Activated T-cell treated with anti-CD3 and anti-CD28 coated beads, Interleukin-2, amount 50 U/mL, for 72 hours (primary cell): ENCODE results near the gene JPH4. TPM values are rescaled to one million over a fixed set of nuclear protein-coding genes. Genes with fewer than 3 reads are reported as not detected.
"Not testable (repeated sequence)": the region's sequence is repeated elsewhere in the genome, so short reads cannot be mapped to it uniquely, and the experiment has no call there.

Experiments used
- ATAC-seq, 2 donors: fragments of 150-1000 bp; cut with Tn5 transposase; replicated peaks in 1 of 2; 2 replicates each; pipeline ENCODE4 v1.10.0; 2021; ENCODE audit warnings: moderate library complexity in 2 of 2, mild to moderate bottlenecking in 1 of 2
- DNase-seq, 2 donors: peaks; one replicate each; pipeline ENCODE4 v3.0.0; 2021 to 2022; ENCODE audit warnings: mixed read lengths in 1 of 2
- H3K27ac Mint-ChIP-seq: one replicate; pipeline ENCODE4 v1.8.0; 2022; ENCODE audit warnings: mild to moderate bottlenecking, moderate library complexity, mixed read lengths
- H3K27me3 Mint-ChIP-seq: one replicate; pipeline ENCODE4 v1.8.0; 2022; ENCODE audit warnings: low read depth, mixed read lengths
- H3K36me3 Mint-ChIP-seq, 2 donors: one replicate each; pipeline ENCODE4 v1.8.0; 2022; ENCODE audit warnings: mixed read lengths in 2 of 2, mild to moderate bottlenecking in 1 of 2; ENCODE audit not compliant: insufficient read depth in 2 of 2
- H3K4me1 Mint-ChIP-seq: one replicate; pipeline ENCODE4 v1.8.0; 2022; ENCODE audit warnings: low read depth, mixed read lengths
- H3K4me3 Mint-ChIP-seq, 2 donors: one replicate each; pipeline ENCODE4 v1.8.0; 2022; ENCODE audit warnings: mild to moderate bottlenecking in 2 of 2, mixed read lengths in 2 of 2, moderate library complexity in 2 of 2
- H3K9me3 Mint-ChIP-seq, 2 donors: one replicate each; pipeline ENCODE4 v1.8.0; 2022; ENCODE audit warnings: mixed read lengths in 2 of 2
- total RNA-seq, 2 donors: library from RNA; stranded (reverse); gene quantifications; one replicate each; pipeline ENCODE4 v1.2.3, GENCODE V29; 2022

The JPH4 gene
- total RNA-seq, 2 donors from 2014 or later = 1.2 to 1.5 TPM

- no peaks in the 10 kb centered on the region for H3K27me3 Mint-ChIP-seq
- H3K36me3 Mint-ChIP-seq = no peaks in the 10 kb centered on the region
- H3K9me3 Mint-ChIP-seq = no peaks in the 10 kb centered on the region
- DNase-seq = no peak
- H3K4me3 Mint-ChIP-seq = no peak overlapping the region
- peaks cover 20% of the 10 kb centered on the region for H3K4me1 Mint-ChIP-seq
- ATAC-seq = no peak
- H3K27ac Mint-ChIP-seq = no peak overlapping the region
These were observed 35.8 kb upstream of the JPH4 start for GRCh38 chr14:23614395-23614828.

- peaks cover 4 to 7% of the 10 kb centered on the region in 2 donors for H3K9me3 Mint-ChIP-seq
- H3K27ac Mint-ChIP-seq = no peak overlapping the region
- peaks cover 3 to 5% of the 10 kb centered on the region in 2 donors for H3K36me3 Mint-ChIP-seq
- H3K4me1 Mint-ChIP-seq = peaks cover 29% of the 10 kb centered on the region
- no peaks in the 10 kb centered on the region for H3K27me3 Mint-ChIP-seq
- DNase-seq = no peak
- ATAC-seq = no peak
- no peak overlapping the region for H3K4me3 Mint-ChIP-seq
These were observed 34.9 kb upstream of the JPH4 start for GRCh38 chr14:23613242-23614070.

- Mint-ChIP-seq H3K9me3 (peaks cover 4 to 7% of the 10 kb centered on the region in 2 donors), H3K27ac (no peak overlapping the region), H3K4me3 (no peak overlapping the region), H3K4me1 (peaks cover 29% of the 10 kb centered on the region), H3K27me3 (no peaks in the 10 kb centered on the region), H3K36me3 (peaks cover 3 to 5% of the 10 kb centered on the region in 2 donors)
- no peak for DNase-seq
- no peak for ATAC-seq
These were observed 34.2 kb upstream of the JPH4 start for GRCh38 chr14:23612802-23613201.

- ATAC-seq (no peak), DNase-seq (no peak)
- Mint-ChIP-seq H3K36me3 (peaks cover 3 to 5% of the 10 kb centered on the region in 2 donors), H3K27me3 (no peaks in the 10 kb centered on the region), H3K27ac (no peak overlapping the region), H3K4me3 (no peak overlapping the region), H3K9me3 (peaks cover 4 to 7% of the 10 kb centered on the region in 2 donors), H3K4me1 (peaks cover 30% of the 10 kb centered on the region)
These were observed 33.8 kb upstream of the JPH4 start for GRCh38 chr14:23612354-23612732.

GRCh38 chr14:23610815-23611289 lies 32.3 kb upstream of the JPH4 start:
- DNase-seq = no peak
- H3K27ac Mint-ChIP-seq = peak overlapping the region; percentile 97
- H3K36me3 Mint-ChIP-seq = peaks cover 3 to 5% of the 10 kb centered on the region in 2 donors
- peaks cover 45% of the 10 kb centered on the region for H3K4me1 Mint-ChIP-seq
- no peak overlapping the region for H3K4me3 Mint-ChIP-seq
- ATAC-seq = no peak
- peaks cover 4 to 7% of the 10 kb centered on the region in 2 donors for H3K9me3 Mint-ChIP-seq
- no peaks in the 10 kb centered on the region for H3K27me3 Mint-ChIP-seq

- Mint-ChIP-seq H3K4me3 (peak overlapping the region; percentile 55 to 67), H3K4me1 (peaks cover 51% of the 10 kb centered on the region), H3K36me3 (peaks cover 3 to 5% of the 10 kb centered on the region in 2 donors), H3K9me3 (peaks cover 4 to 7% of the 10 kb centered on the region in 2 donors), H3K27ac (peak overlapping the region; percentile 97), H3K27me3 (no peaks in the 10 kb centered on the region)
- DNase-seq (no peak), ATAC-seq (no peak)
These were observed 31.7 kb upstream of the JPH4 start for GRCh38 chr14:23610090-23610814.

GRCh38 chr14:23609411-23610089 lies 31.0 kb upstream of the JPH4 start:
- H3K27ac Mint-ChIP-seq, H3K27me3 Mint-ChIP-seq, H3K36me3 Mint-ChIP-seq, DNase-seq, H3K9me3 Mint-ChIP-seq, ATAC-seq: not testable (repeated sequence)
- Mint-ChIP-seq H3K4me3 (peak overlapping the region; percentile 20 to 67), H3K4me1 (peaks cover 51% of the 10 kb centered on the region)

- Mint-ChIP-seq H3K4me3 (peak overlapping the region; percentile 20 to 35), H3K27ac (no peak overlapping the region), H3K36me3 (peaks cover 3 to 5% of the 10 kb centered on the region in 2 donors), H3K27me3 (no peaks in the 10 kb centered on the region), H3K4me1 (peaks cover 51% of the 10 kb centered on the region), H3K9me3 (peaks cover 4 to 7% of the 10 kb centered on the region in 2 donors)
- ATAC-seq = no peak
- no peak for DNase-seq
These were observed 30.4 kb upstream of the JPH4 start for GRCh38 chr14:23609001-23609400.

- ATAC-seq = no peak
- no peak overlapping the region for H3K27ac Mint-ChIP-seq
- H3K27me3 Mint-ChIP-seq = no peaks in the 10 kb centered on the region
- peaks cover 3 to 5% of the 10 kb centered on the region in 2 donors for H3K36me3 Mint-ChIP-seq
- H3K9me3 Mint-ChIP-seq = peaks cover 4 to 7% of the 10 kb centered on the region in 2 donors
- DNase-seq = no peak
- H3K4me3 Mint-ChIP-seq = no peak overlapping the region
- H3K4me1 Mint-ChIP-seq = peaks cover 51% of the 10 kb centered on the region
These were observed 29.9 kb upstream of the JPH4 start for GRCh38 chr14:23608454-23608853.

GRCh38 chr14:23605931-23606585 lies 27.5 kb upstream of the JPH4 start:
- H3K9me3 Mint-ChIP-seq = peaks cover 4 to 7% of the 10 kb centered on the region in 2 donors

GRCh38 chr14:23604675-23605170 lies 26.1 kb upstream of the JPH4 start:
- DNase-seq = no peak
- Mint-ChIP-seq H3K9me3 (peaks cover 4 to 7% of the 10 kb centered on the region in 2 donors), H3K36me3 (peaks cover 3 to 7% of the 10 kb centered on the region in 2 donors)

More at GRCh38 chr14:23605931-23606585, 27.5 kb upstream of the JPH4 start:
- peaks cover 3 to 5% of the 10 kb centered on the region in 2 donors for H3K36me3 Mint-ChIP-seq
- peaks cover 47% of the 10 kb centered on the region for H3K4me1 Mint-ChIP-seq
- DNase-seq = peak; percentile 42 to 53
- peak; percentile 94 to 95 for ATAC-seq
- H3K4me3 Mint-ChIP-seq = peak overlapping the region; percentile 26 to 35
- H3K27ac Mint-ChIP-seq = peak overlapping the region; percentile 62
- no peaks in the 10 kb centered on the region for H3K27me3 Mint-ChIP-seq

GRCh38 chr14:23604148-23604547 lies 25.6 kb upstream of the JPH4 start:
- ATAC-seq (no peak), DNase-seq (no peak)
- Mint-ChIP-seq H3K36me3 (peaks cover 3 to 8% of the 10 kb centered on the region in 2 donors), H3K9me3 (peaks cover 4 to 7% of the 10 kb centered on the region in 2 donors), H3K4me1 (peaks cover 28% of the 10 kb centered on the region), H3K4me3 (no peak overlapping the region), H3K27me3 (no peaks in the 10 kb centered on the region), H3K27ac (no peak overlapping the region)

More at GRCh38 chr14:23604675-23605170, 26.1 kb upstream of the JPH4 start:
- Mint-ChIP-seq H3K27ac (no peak overlapping the region), H3K4me1 (peaks cover 34% of the 10 kb centered on the region), H3K27me3 (no peaks in the 10 kb centered on the region), H3K4me3 (no peak overlapping the region)
- ATAC-seq = no peak
